Left lobe of liver (tissue), 2 donors: ENCODE measurements around the gene RPS6KB2. TPM values are rescaled to one million over a fixed set of nuclear protein-coding genes. Genes with fewer than 3 reads are reported as not detected.
"Not testable (repeated sequence)": the region's sequence is repeated elsewhere in the genome, so short reads cannot be mapped to it uniquely, and the experiment has no call there.

Experiments
- ATAC-seq: fragments of 200-7000 bp; cut with Tn5 transposase; one replicate; pipeline ENCODE4 v1.9.1; 2020; ENCODE audit warnings: mild to moderate bottlenecking, moderate library complexity
- DNase-seq: peaks from one replicate; pipeline ENCODE4 v3.0.0-alpha.2; 2020; ENCODE audit warnings: low spot score
- total RNA-seq: library from RNA; stranded (reverse); gene quantifications from one replicate; pipeline ENCODE4 v1.2.1, GENCODE V29; 2021
- donor health status: DM: no; HTN: no; CAD: no; lungs with moderate emphysema.
- donor health status: DM: no; HTN: yes; CAD: no.

The RPS6KB2 gene
- total RNA-seq, 1 donor from 2014 or later: 31.5 TPM

GRCh38 chr11:67397536-67397935, 30.8 kb upstream of the RPS6KB2 start:
- ATAC-seq (no peak), DNase-seq (no peak)

DNA sequence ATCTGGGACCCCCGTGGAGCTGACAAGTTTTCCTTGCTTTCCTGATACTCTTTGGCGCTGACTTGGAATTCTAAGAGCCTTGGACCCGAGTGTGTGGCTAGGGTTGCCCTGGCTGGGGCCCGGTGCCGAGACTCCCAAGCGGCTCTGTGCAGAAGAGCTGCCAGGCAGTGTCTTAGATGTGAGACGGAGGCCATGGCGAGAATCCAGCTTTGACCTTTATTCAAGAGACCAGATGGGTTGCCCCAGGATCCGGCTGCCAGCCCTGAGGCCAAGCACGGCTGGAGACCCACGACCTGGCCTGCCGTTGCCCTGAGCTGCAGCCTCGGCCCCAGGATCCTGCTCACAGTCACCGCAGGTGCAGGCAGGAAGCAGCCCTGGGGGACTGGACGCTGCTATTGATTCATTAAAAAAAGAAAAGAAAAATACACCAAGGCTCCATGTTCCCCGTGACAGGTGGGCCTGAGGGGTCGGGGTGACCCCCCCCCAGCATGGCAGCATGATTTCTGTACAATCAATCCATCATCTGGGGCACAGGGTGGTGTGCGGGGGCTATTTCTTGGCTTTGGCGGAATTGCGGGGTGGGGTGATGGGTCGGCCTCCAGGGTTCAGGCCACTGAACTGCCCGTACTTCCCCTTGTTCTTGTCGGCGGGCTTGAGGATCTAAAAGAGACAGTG, 30.2 kb upstream of the RPS6KB2 start:
- DNase-seq (no peak), ATAC-seq (no peak)

DNA sequence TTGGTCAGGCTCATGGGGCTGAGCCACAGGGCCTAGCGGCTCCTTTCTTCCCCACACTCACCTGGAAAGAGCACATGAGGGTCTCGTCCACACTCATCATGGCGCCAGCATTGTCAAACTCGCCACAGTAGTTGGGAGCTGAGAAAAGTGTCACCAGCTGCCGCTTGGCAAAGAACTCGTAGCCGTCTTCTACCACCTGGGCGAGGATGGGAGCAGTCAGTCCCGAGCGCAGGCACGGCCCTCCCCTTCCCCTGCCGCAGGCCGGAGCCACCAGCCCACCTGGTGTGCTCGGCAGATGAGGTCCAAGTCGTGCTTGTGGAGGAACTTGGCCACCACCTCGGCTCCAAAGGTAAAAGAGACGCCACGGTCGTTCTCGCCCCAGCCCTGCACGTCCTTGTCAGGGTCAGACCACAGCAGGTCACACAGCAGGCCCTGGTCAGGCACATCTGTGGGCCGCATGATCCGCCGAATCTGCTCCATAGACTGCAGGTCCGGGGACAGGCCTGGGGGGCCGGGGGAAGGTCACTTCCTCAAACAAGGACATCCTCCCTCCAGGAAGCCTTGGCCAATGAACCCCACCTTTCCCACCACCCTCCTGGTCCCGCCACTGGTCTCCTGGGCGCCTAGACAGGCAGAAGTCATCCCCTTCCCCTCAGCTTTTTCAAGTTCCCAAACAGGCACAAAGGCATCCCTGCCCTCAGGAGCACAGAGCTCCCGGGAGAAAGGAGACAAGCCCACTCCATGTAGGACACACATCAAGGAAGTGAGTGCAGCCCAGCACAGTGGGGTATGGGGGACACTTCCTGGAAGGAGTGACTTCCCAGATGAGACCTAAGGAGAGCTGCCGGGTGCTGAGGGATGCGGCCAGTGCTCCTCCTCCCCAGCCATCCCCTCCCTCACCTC, 29.4 kb upstream of the RPS6KB2 start:
- ATAC-seq: no peak
- no peak for DNase-seq

DNA sequence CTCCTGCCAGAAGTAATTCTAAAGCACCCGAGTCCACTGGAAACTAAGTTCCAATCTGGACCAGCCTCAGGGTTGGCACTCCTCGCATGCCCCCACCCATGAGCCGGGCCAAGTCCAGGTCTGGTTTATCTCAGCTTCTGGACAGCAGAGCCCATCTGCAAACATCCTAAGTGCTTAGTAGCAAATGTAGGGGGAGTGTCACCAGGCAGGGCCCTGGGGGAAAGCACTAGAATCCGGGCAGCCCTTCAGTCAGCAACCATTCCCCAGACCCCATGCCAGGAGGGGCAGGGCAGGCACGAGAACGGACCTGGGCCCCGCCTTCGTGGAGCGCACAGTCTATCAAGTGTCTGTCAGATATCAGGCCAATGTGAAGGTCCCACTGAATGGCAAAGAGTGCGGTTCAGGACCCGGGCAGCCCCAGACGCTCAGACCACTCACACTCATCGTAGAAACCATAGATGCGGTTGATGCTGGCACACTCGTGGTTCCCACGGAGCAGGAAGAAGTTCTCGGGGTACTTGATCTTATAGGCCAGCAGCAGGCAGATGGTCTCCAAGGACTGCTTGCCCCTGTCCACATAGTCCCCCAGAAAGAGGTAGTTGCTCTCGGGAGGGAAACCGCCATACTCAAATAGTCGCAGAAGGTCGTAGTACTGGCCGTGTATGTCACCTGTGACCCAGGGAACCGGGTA, 27.9 kb upstream of the RPS6KB2 start:
- ATAC-seq: peak; percentile 1
- no peak for DNase-seq

GRCh38 chr11:67400942-67401494, 27.3 kb upstream of the RPS6KB2 start:
- ATAC-seq (no peak), DNase-seq (no peak)

DNA sequence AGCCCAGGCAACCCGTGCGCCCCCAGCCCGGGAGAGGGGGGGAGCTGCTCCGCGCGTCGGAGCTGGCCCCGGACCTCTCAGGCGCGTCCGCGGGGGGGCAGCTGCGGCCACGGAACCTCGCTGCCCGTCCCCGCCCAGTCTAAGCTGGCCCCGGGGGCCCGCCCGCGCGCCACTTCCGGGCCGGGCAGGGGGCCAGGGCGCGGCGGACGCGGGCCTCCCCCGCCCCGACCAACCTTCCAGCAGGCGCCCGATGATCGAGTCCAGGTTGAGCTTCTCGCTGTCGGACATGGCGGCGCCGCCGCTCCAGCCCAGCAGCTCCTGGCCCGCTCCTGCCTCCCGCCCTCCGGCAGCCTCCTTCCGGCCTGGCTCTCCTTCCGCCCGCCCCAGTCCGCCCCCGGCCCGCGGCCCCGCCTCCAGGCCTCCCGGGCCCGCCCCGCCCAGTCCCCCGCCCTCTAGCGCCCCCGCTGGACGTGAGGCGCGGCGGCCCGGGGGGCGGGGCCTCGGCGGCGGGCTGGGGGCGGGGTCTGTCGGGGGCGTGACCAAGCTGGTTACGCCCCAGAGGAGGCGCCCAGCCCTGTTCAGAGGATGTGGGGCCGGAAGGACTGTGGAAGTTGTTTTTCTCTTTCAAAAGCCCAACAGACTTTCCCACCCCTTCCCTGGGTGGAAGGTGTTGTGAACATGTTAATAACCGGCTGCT, 26.7 kb upstream of the RPS6KB2 start, which contains the start of gene PPP1CA:
Gene PPP1CA, minus strand, starts transcription at position 364 of the 697 bp plus-strand sequence. Its CDS starts 76 bp downstream, at position 288.
- peak; percentile 90 for ATAC-seq
- peak; percentile 92 for DNase-seq

DNA sequence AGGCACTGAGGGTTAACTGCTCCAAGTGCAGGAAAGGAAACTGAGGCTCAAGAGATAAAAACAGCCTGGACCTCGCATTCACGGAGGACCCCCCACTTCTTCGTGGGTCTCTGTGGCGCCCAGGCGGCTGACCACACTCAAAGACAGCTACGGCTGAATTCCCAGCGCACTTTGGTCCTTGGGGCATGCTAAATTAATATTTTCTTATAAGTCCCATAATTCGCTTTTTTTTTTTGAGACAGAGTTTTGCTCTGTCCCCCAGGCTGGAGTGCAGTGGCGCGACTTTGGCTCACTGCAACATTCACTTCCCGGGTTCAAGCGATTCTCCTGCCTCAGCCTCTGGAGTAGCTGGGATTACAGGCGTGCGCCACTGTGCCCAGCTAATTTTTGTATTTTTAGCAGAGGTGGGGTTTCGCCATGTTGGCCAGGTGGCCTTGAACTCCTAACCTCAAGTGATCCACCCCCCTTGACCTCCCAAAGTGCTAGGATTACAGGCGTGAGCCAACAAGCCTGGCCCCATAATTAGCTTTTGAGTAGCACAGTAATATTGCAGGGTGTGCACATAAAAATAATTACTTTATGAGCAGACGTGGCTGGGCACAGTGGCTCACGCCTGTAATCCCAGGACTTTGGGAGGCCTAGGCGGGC, 26.0 kb upstream of the RPS6KB2 start:
- DNase-seq, ATAC-seq: not testable (repeated sequence)

GRCh38 chr11:67403085-67403484, 25.2 kb upstream of the RPS6KB2 start:
- not testable (repeated sequence) for DNase-seq

GRCh38 chr11:67404515-67405195, 23.6 kb upstream of the RPS6KB2 start:
- ATAC-seq: no peak
- DNase-seq: no peak

More at GRCh38 chr11:67403085-67403484, 25.2 kb upstream of the RPS6KB2 start:
- not testable (repeated sequence) for ATAC-seq

GRCh38 chr11:67405196-67405567, 23.1 kb upstream of the RPS6KB2 start:
- DNase-seq: no peak
- no peak for ATAC-seq

DNA sequence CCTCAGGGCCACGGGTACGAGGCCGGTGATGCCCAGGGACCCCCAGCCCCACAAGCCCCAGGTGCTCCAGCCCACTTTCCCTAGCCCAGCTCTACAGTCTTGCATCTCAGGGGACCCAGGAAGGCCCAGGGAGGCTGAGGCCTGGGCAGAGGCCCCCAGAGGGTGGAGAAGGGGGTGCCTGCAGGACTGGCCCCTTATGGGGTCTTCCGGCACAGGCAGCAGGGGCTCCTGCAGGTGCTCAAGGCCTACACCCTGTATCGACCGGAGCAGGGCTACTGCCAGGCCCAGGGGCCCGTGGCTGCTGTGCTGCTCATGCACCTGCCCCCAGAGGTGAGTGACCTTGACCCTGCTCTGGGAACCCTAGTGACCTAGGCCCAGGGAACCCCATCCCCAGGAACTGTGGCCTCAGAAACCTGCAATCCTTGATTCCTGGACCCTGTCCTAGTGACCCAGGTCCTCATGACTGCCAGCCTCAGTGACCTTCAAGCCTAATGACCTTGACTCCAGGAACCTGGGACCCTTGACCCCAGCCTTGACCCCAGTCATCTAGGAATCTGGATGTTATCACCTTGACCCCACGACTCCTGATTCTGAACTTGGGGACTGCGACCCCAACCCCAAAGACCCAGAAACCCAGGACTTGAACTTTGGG, 22.5 kb upstream of the RPS6KB2 start:
- ATAC-seq (no peak), DNase-seq (no peak)

DNA sequence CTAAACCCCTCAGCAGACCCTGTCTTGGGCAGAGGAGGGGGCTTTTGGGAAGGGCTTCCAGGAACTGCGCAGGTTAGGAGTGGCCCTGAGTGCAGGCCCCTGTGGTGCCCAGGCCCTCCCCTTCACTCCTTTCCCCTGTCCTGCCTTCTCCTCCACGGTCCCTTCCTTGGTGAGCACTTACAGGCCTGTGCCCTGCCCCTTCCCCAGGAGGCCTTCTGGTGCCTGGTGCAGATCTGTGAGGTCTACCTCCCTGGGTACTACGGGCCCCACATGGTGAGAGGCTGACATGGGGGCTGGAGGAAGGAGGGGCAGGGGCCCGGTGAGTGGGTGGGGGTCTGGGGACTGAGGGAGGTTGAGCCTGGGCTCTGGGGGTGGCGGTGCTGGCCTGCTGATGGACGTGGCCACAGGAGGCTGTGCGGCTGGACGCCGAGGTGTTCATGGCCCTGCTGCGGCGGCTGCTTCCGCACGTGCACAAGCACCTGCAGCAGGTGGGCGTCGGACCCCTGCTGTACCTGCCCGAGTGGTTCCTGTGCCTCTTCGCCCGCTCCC, 21.8 kb upstream of the RPS6KB2 start:
- no peak for DNase-seq

DNA sequence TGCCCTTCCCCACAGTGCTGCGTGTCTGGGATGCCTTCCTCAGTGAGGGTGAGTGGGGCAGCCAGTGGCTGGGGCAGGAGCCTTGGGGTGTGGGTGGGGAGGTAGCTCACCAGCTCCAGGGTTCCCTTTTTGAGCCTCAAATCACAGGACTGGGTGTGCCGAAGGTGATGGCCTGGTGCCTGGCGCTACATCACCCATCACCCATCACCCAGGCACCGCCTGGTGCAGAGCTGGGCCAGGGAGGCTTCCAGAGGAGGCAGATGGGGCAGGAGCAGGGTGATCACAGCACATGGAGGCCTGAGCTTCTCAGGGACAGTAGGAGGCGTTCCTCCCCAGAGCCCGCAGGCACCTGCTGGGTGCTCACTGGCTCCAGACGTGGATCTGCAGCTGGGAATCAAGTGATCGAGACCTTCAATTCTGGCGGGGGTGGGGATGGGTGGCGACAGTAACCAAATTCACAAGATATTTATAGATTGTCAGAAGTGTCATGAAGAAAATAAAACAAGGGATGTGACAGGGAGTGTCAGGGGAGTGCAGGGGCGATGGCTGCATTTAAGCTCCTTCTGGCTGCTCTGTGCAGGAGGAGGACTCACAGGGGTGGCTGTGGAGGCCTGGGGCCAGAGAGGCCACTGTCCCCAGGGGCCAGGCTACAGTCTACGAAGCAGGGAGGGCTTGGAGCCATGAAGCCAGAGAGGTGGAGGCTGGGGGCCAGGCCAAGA, 21.2 kb upstream of the RPS6KB2 start:
- ATAC-seq (peak; percentile 43), DNase-seq (no peak)

More for the DNA sequence above, 21.8 kb upstream of the RPS6KB2 start:
- ATAC-seq: no peak

DNA sequence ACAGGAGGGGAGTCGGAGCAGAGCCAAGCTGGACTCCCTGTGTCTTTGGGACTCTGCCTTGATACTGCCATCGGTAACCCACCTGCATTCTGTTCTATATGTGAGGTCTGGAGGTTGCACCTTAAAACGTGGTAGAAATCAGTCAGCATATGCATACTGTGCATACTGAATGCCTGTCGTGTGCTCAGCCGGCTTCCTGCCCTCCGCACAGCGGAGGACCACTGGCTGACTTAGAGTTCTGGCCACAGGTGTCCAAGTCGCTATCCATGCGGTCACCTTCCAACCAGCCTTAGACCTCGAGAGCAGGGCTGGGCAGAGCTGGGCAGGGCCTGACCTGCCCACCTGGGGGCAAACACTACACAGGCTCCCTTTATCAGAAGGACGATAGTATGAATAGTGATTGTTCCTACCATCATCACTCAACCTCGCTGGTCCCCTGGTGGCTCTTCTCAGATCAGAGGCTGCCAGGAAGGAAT, 20.6 kb upstream of the RPS6KB2 start:
- ATAC-seq (no peak), DNase-seq (no peak)

- ATAC-seq (no peak), DNase-seq (no peak)
Measured at GRCh38 chr11:67408437-67409200, 19.7 kb upstream of the RPS6KB2 start.

GRCh38 chr11:67409261-67409666, 19.0 kb upstream of the RPS6KB2 start:
- DNase-seq: no peak

More at GRCh38 chr11:67409261-67409666, 19.0 kb upstream of the RPS6KB2 start:
- ATAC-seq: no peak
